Stimulated activated CD8-positive, alpha-beta memory T cell treated with anti-CD3 and anti-CD28 coated beads, Interleukin-12 subunit alpha, Interleukin-12 subunit beta, amount 100 ng/mL, for 24 hours (primary cell): Measurements from ENCODE around the gene LSM14A.
"Not testable (repeated sequence)": the region's sequence is repeated elsewhere in the genome, so short reads cannot be mapped to it uniquely, and the experiment has no call there.

Source experiments
- DNase-seq: peaks from one replicate; pipeline ENCODE4 v3.0.0-alpha.2; 2020; ENCODE audit errors: extremely low read depth

Gene LSM14A

GRCh38 chr19:34228762-34229161, 56.5 kb downstream of the LSM14A start:
- DNase-seq: no peak

GRCh38 chr19:34229721-34230120, 57.4 kb downstream of the LSM14A start:
- DNase-seq: no peak

- no peak for DNase-seq
These were observed 58.5 kb downstream of the LSM14A start for GRCh38 chr19:34230820-34231219.

DNA sequence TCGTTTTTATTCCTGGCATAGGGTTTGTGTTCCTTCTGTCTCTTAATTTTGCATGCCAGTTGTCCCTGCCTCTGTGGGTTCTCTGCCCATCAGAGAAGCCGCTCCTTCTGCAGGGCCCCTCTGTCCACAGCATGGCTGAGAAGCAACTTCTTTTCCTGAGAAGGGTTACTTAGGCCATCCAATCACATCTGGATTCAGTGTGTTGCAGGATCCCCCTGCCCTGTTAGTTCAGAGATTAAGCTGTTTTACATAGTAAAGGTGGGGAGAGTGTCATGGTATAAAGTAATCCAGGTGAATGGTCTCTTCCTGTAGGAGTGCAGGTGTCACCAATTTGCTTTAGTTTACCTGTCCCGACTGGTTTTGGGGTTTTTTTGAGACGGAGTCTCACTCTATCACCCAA, 59.1 kb downstream of the LSM14A start:
- DNase-seq: no peak

DNA sequence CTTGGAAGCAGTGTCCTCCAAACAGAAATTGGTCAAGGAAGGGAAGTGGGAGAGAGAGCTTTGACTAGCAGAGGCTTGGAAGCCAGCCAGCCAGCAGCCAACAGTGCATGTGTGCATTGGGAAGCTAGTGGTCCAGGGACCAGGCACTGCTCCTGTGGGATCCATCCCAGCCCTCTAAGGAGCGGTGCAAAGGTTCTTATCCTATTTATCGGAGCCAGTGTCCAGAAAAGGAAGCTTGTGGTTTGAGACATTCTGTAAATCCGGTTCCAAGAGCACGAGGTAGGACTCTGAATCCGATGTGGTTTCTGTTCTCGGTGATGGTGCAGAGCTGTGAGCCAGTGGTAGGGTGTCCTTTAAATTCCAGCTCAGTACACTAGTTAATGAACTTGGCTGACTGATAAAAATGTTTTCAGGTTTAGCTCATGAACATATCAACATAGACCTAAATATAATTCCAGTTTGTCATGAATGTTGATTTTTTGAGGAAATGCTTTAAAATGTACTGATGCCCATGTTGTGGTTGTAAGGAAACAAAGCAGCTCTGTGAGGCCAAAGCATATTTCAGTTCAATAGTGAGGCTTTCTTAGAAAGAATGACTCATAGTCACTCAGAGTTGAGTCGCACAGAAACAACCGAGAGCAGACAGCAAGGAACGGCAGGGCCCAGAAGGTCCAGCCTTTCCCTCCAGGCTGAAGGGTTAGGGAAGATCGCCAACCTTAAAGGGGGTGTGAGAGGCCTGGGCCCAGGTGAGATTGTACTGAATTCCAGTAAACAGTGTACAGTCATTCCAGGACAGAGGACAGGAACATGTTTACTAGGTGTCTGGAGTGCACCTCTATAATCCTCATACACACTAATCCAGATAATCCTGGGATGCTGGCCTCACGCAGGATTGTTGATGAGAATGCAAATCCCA, 60.5 kb downstream of the LSM14A start:
- no peak for DNase-seq

GRCh38 chr19:34235425-34235940, 63.2 kb downstream of the LSM14A start:
- DNase-seq: no peak

- DNase-seq: no peak
These were observed 64.0 kb downstream of the LSM14A start for GRCh38 chr19:34236035-34236987.

DNA sequence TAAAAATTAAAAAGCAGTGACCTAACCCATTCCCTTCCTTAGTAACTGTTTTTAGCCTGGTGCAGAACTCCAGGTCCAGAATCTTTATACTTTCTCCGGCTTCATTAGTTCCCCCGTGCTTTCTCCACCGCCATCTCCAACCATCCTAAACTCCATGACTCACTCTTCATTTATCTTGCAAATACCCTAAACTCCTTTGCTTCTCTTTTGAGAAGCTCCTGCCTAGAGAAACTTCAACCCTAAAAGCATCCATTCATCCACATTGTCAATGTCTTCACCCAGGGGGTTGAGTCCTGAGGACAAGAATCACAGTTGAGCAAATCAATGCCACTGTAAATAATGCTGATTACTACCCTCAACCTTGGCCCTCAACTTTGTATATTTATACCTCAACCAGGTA, 65.0 kb downstream of the LSM14A start:
- no peak for DNase-seq

DNA sequence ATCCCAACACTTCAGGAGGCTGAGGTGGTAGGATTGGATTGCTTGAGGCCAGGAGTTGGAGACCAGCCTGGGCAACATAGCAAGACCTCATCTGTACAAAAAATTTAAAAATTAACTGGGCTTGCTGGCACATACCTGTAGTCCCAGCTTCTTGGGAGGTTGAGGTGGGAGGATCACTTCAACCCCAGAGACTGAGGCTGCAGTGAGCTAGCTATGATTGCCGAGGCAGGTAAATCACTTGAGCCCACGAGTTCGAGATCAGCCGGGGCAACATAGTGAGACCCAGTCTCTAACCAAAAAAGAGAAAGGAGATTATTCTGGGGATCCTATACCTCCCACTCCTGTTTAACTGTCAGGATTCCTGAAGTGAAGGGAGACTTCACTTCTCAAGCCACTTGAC, 65.6 kb downstream of the LSM14A start:
- no peak for DNase-seq

GRCh38 chr19:34241513-34242337, 69.4 kb downstream of the LSM14A start:
- no peak for DNase-seq

DNA sequence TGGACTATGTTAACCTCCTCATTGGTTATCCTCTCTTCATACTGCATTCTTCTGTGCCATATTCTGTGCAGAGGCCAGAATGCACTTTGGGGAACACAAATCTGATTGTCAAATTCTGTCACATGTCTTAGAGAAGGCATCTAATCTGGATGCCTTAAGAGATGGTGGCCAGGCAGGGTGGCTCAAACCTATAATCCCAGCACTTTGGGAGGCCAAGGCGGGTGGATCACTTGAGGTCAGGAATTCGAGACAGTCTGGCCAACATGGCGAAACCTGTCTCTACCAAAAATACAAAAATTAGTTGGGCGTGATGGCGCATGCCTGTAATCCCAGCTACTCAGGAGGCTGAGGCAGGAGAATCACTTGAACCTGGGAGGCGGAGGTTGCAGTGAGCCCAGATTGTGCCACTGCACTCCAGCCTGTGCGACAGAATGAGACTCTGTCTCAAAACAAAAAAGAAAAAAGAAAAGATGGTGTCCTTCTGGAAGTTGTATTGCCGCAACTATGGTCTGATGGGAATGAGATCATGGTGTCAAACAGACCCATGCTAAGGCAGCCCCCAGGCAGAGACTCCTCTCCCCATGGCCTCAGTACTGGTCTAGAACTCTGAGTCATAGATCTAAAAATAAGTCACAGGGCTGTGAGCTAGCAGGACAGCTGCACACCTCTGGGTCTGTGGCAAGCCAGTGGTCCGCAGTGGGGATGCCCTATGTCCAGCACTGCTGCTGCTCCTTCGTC, 71.0 kb downstream of the LSM14A start:
- DNase-seq: not testable (repeated sequence)

- DNase-seq: no peak
These were observed 71.7 kb downstream of the LSM14A start for GRCh38 chr19:34243876-34244578.

- DNase-seq: no peak
These were observed 72.5 kb downstream of the LSM14A start for GRCh38 chr19:34244611-34245299.

DNA sequence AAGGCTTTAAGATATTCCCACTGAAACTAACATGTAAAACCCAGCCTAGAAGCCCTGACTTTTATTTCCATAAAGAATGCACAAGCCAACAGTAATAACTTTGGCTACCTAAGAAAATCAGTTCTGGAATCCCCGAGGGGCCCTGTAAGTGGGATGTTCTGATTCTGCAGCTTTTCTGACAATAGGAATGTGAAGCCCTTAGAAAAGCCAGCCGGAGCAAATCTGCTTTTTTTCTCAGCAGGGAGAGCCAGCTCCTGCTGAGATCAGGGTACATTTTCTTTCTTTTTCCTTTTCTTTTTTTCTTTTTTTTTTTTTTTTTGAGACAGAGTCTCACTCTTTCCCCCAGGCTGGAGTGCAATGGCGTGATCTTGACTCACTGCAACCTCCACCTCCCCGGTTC, 74.0 kb downstream of the LSM14A start:
- DNase-seq: no peak

- DNase-seq: no peak
These were observed 76.6 kb downstream of the LSM14A start for GRCh38 chr19:34248941-34249340.

DNA sequence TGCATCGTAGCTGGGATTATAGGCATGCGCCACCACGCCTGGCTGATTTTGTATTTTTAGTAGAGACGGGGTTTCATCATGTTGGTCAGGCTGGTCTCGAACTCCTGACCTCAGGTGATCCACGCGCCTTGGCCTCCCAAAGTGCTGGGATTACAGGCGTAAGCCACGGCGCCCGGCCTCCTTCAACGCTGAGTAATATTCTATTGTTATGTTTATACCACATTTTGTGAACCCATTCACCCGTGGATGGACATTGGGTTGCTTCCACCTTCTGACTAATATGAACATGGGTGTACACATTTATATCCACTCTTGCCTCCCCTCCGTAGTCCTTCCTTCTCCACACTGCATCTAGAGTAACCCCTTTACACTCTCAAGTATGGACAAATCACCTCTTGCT, 80.9 kb downstream of the LSM14A start:
- not testable (repeated sequence) for DNase-seq

DNA sequence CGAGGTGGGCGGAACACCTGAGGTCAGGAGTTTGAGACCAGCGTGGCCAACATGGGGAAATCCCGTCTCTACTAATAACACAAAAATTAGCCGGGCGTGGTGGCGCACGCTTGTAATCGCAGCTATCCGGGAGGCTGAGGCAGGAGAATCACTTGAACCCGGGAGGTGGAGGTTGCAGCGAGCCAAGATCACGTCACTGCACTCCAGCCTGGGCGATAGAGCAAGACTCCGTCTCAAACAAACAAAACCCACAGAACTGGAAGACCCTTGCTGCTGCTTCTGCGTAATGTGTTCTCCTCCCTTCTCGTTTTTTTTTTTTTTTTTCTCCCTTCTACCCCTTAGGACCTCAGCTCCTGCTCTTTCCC, 81.4 kb downstream of the LSM14A start:
- not testable (repeated sequence) for DNase-seq

DNA sequence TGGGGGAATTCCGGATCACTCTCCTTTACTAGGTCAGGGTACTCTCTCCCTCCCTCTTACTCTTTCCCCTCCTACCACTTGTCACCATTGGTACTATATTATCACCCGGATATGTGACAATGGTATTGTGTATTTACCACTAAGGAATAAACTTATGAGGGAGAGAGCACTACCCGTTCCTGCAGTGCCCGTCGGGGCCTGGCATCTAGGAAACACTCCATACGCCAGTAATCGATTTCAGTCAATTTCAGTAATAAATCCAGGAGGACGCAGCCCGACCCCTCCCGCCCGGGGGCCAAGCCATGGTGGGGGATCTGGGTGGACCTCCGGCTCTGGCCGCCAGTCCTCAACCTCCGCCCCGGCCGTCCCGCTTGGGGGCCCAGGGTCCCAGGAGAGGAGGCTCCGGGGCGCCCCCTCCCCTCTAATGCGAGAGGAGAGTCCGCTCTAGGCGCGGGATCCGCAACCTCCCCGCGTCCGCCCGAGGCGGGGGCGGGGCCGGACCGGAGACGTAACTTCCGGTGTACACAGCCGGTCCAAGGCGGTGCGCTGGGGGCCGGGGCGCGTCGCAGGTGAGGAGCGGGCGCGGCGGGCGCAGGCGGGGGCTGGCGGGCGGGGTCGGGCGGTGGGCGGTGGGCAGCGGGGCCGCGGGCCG, 81.9 kb downstream of the LSM14A start, which contains the start of gene GARRE1:
Gene GARRE1, plus strand, starts transcription at position 509 of the 652 bp plus-strand sequence. CDS start 45,920 bp downstream, outside the sequence.
- peak; percentile 70 for DNase-seq
